RWPE2 (cell line): ENCODE measurements around the gene SLC9A9.

Experiments used
- ATAC-seq: fragments of 200-7000 bp; cut with Tn5 transposase; 3 replicates; pipeline ENCODE4 v1.9.1; 2021; ENCODE audit warnings: low read depth
- DNase-seq: peaks from one replicate; pipeline ENCODE4 v3.0.0-alpha.2; 2020; ENCODE audit warnings: low spot score
- H3K27ac ChIP-seq: fragments of 450-650 bp; 2 replicates; pipeline ENCODE4 v1.5.1; 2017; ENCODE audit warnings: mild to moderate bottlenecking; ENCODE audit not compliant: poor library complexity, severe bottlenecking
- H3K27me3 ChIP-seq: fragments of 250-450 bp; sonication (Bioruptor Pico); 2 replicates; pipeline ENCODE4 v1.5.1; 2021; ENCODE audit warnings: mild to moderate bottlenecking, moderate library complexity; ENCODE audit not compliant: insufficient read depth, poor library complexity, severe bottlenecking
- H3K36me3 ChIP-seq: fragments of 250-450 bp; sonication (Bioruptor Pico); 2 replicates; pipeline ENCODE4 v1.5.1; 2020; ENCODE audit warnings: low read depth, mild to moderate bottlenecking, moderate library complexity
- H3K4me1 ChIP-seq: fragments of 250-450 bp; sonication (Bioruptor Pico); 2 replicates; pipeline ENCODE4 v1.5.1; 2021; ENCODE audit warnings: mild to moderate bottlenecking, moderate library complexity; ENCODE audit not compliant: insufficient read depth, poor library complexity, severe bottlenecking
- H3K4me3 ChIP-seq: fragments of 250-450 bp; sonication (Bioruptor Pico); 2 replicates; pipeline ENCODE4 v1.5.1; 2021; ENCODE audit warnings: mild to moderate bottlenecking, moderate library complexity; ENCODE audit not compliant: severe bottlenecking
- H3K9me3 ChIP-seq: fragments of 250-450 bp; sonication (Bioruptor Pico); 2 replicates; pipeline ENCODE4 v1.5.1; 2021; ENCODE audit warnings: mild to moderate bottlenecking, moderate library complexity; ENCODE audit not compliant: severe bottlenecking
- CTCF ChIP-seq: fragments of 450-650 bp; IDR thresholded peaks from one replicate; pipeline ENCODE4 v1.5.1; 2017; ENCODE audit warnings: mild to moderate bottlenecking, moderate library complexity; ENCODE audit not compliant: poor library complexity, severe bottlenecking

Gene SLC9A9

GRCh38 chr3:143825513-143825912 lies 22.8 kb downstream of the SLC9A9 start:
- H3K27ac ChIP-seq = no peak overlapping the region
- no peak for TF ChIP-seq CTCF
- no peaks in the 10 kb centered on the region for H3K27me3 ChIP-seq
- peaks cover 1% of the 10 kb centered on the region for H3K4me1 ChIP-seq
- no peaks in the 10 kb centered on the region for H3K36me3 ChIP-seq
- ATAC-seq (no peak), DNase-seq (no peak)
- no peak overlapping the region for H3K4me3 ChIP-seq
- no peaks in the 10 kb centered on the region for H3K9me3 ChIP-seq

- no peak overlapping the region for H3K4me3 ChIP-seq
- ATAC-seq (no peak), DNase-seq (no peak)
- no peaks in the 10 kb centered on the region for H3K27me3 ChIP-seq
- TF ChIP-seq CTCF = no peak
- H3K9me3 ChIP-seq = no peaks in the 10 kb centered on the region
- no peaks in the 10 kb centered on the region for H3K4me1 ChIP-seq
- H3K36me3 ChIP-seq = no peaks in the 10 kb centered on the region
- H3K27ac ChIP-seq = no peak overlapping the region
Observed at GRCh38 chr3:143824735-143825385, 23.4 kb downstream of the SLC9A9 start.

- Histone ChIP-seq H3K9me3 (no peaks in the 10 kb centered on the region), H3K4me1 (no peaks in the 10 kb centered on the region), H3K27me3 (no peaks in the 10 kb centered on the region), H3K4me3 (no peak overlapping the region), H3K27ac (no peak overlapping the region), H3K36me3 (no peaks in the 10 kb centered on the region)
- ATAC-seq = no peak
- DNase-seq = no peak
- no peak for TF ChIP-seq CTCF
Observed at GRCh38 chr3:143822798-143823197, 25.5 kb downstream of the SLC9A9 start.

GRCh38 chr3:143822374-143822773 lies 25.9 kb downstream of the SLC9A9 start:
- Histone ChIP-seq H3K9me3 (no peaks in the 10 kb centered on the region), H3K27ac (no peak overlapping the region), H3K4me3 (no peak overlapping the region), H3K27me3 (no peaks in the 10 kb centered on the region), H3K4me1 (no peaks in the 10 kb centered on the region), H3K36me3 (no peaks in the 10 kb centered on the region)
- DNase-seq (no peak), ATAC-seq (no peak)
- no peak for TF ChIP-seq CTCF

GRCh38 chr3:143821862-143822261 lies 26.4 kb downstream of the SLC9A9 start:
- H3K27ac ChIP-seq = no peak overlapping the region
- no peak for TF ChIP-seq CTCF
- DNase-seq (no peak), ATAC-seq (no peak)
- H3K27me3 ChIP-seq = no peaks in the 10 kb centered on the region
- no peaks in the 10 kb centered on the region for H3K9me3 ChIP-seq
- H3K4me3 ChIP-seq = no peak overlapping the region
- no peaks in the 10 kb centered on the region for H3K4me1 ChIP-seq
- no peaks in the 10 kb centered on the region for H3K36me3 ChIP-seq
